ENCODE data around the gene TRHDE.

DNA sequence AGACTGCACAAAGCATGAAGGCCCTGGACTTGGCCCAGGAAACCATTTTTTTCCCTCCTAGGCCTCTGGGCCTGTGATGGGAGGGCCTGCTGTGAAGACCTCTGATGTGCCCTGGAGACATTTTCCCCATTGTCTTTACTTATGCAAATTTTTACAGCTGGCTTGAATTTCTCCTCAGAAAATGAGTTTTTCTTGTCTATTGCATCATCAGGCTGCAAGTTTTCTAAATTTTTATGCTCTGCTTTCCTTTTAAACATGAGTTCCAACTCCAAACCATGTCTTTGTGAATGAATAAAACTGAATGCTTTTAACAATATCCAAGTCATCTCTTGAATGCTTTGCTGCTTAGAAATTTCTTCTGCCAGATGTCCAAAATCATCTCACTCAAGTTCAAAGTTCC lies 43.7 kb upstream of the TRHDE start:
- no peak for TF ChIP-seq EZH2phosphoT487 (conservative IDR thresholded peaks at IDR 0.05; ENCODE audit: low read length)
- TF ChIP-seq, protein P1, sequence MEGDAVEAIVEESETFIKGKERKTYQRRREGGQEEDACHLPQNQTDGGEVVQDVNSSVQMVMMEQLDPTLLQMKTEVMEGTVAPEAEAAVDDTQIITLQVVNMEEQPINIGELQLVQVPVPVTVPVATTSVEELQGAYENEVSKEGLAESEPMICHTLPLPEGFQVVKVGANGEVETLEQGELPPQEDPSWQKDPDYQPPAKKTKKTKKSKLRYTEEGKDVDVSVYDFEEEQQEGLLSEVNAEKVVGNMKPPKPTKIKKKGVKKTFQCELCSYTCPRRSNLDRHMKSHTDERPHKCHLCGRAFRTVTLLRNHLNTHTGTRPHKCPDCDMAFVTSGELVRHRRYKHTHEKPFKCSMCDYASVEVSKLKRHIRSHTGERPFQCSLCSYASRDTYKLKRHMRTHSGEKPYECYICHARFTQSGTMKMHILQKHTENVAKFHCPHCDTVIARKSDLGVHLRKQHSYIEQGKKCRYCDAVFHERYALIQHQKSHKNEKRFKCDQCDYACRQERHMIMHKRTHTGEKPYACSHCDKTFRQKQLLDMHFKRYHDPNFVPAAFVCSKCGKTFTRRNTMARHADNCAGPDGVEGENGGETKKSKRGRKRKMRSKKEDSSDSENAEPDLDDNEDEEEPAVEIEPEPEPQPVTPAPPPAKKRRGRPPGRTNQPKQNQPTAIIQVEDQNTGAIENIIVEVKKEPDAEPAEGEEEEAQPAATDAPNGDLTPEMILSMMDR (IDR thresholded peaks at IDR 0.05; ENCODE audit: insufficient read depth, low read length, poor library complexity, severe bottlenecking) = no peak

All from SU-DHL-6 (cell line).